Activated naive CD4-positive, alpha-beta T cell treated with anti-CD3 and anti-CD28 coated beads for 36 hours (primary cell): ENCODE results near the gene C1orf21. TPM values are rescaled to one million over a fixed set of nuclear protein-coding genes. Genes with fewer than 3 reads are reported as not detected.

Experiments
- CTCF ChIA-PET: fragments of 350-600 bp; sonication (Branson Sonifier 250); formaldehyde crosslinking; loops from one replicate; lab custom pipeline; 2021; ENCODE audit warnings: antibody characterized with exemption; lab: Charles Lee
- DNase-seq: peaks from one replicate; pipeline ENCODE4 v3.0.0-alpha.2; 2020
- H3K27ac Mint-ChIP-seq: one replicate; pipeline ENCODE4 v1.8.0; 2021; ENCODE audit warnings: mild to moderate bottlenecking, mixed read lengths
- H3K27me3 Mint-ChIP-seq: one replicate; pipeline ENCODE4 v1.8.0; 2021; ENCODE audit warnings: low read depth, mixed read lengths
- H3K36me3 Mint-ChIP-seq: one replicate; pipeline ENCODE4 v1.8.0; 2021; ENCODE audit warnings: low read depth, mixed read lengths
- H3K4me1 Mint-ChIP-seq: one replicate; pipeline ENCODE4 v1.8.0; 2021; ENCODE audit warnings: low read depth, mixed read lengths
- H3K4me3 Mint-ChIP-seq: one replicate; pipeline ENCODE4 v1.8.0; 2021; ENCODE audit warnings: mild to moderate bottlenecking, moderate library complexity, mixed read lengths
- H3K9me3 Mint-ChIP-seq: one replicate; pipeline ENCODE4 v1.8.0; 2021; ENCODE audit warnings: mixed read lengths
- intact Hi-C: fragments of 100-400 bp; cut with micrococcal nuclease; formaldehyde crosslinking; loops from one replicate; pipeline ENCODE4 v1.15.1; 2023
- total RNA-seq, 2 experiments: library from RNA; stranded (reverse); gene quantifications; one replicate each; pipeline ENCODE4 v1.2.3, GENCODE V29; 2021

Gene C1orf21
- total RNA-seq, 2 experiments from 2014 or later, result 1.2 to 1.4 TPM

- Mint-ChIP-seq H3K27me3 (peaks cover 7% of the 10 kb centered on the region), H3K27ac (no peak overlapping the region), H3K9me3 (peaks cover 6% of the 10 kb centered on the region), H3K36me3 (no peaks in the 10 kb centered on the region), H3K4me3 (no peak overlapping the region), H3K4me1 (no peaks in the 10 kb centered on the region)
- CTCF ChIA-PET, result no interaction called here
- intact Hi-C loops, result no loop called here
- DNase-seq, result no peak
Observed at GRCh38 chr1:184539580-184539979, 152.8 kb downstream of the C1orf21 start.

- H3K4me3 Mint-ChIP-seq, result no peak overlapping the region
- CTCF ChIA-PET, result no interaction called here
- no peak overlapping the region for H3K27ac Mint-ChIP-seq
- DNase-seq, result no peak
- H3K27me3 Mint-ChIP-seq, result peaks cover 2% of the 10 kb centered on the region
- H3K4me1 Mint-ChIP-seq, result no peaks in the 10 kb centered on the region
- no peaks in the 10 kb centered on the region for H3K9me3 Mint-ChIP-seq
- H3K36me3 Mint-ChIP-seq, result no peaks in the 10 kb centered on the region
- intact Hi-C loops, result no loop called here
Observed at GRCh38 chr1:184541537-184542152, 154.8 kb downstream of the C1orf21 start.

DNA sequence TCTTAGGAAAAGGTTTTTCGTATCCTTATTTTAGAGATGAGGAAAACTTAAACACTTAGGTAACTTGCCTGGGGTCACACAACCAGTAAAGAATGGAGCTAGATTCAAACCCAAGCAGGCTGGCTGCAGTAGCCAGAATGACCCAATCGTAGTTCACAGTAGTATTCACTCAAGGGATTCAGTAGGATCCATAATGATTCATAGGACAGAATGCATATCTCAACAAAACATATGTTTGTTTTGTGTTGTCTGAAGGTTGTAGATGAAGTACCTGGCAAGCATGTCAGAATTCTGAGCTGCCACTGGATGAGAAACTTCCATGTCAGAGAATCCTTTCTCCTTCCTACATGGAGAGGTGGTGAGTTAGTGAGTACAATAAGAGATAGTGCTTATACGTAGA, 155.5 kb downstream of the C1orf21 start:
- intact Hi-C loops, result no loop called here
- H3K27me3 Mint-ChIP-seq, result peaks cover 2% of the 10 kb centered on the region
- DNase-seq, result no peak
- no peaks in the 10 kb centered on the region for H3K4me1 Mint-ChIP-seq
- H3K4me3 Mint-ChIP-seq, result no peak overlapping the region
- H3K27ac Mint-ChIP-seq, result no peak overlapping the region
- CTCF ChIA-PET, result no interaction called here
- no peaks in the 10 kb centered on the region for H3K9me3 Mint-ChIP-seq
- H3K36me3 Mint-ChIP-seq, result no peaks in the 10 kb centered on the region

GRCh38 chr1:184545601-184546000, 158.8 kb downstream of the C1orf21 start:
- Mint-ChIP-seq H3K27me3 (peaks cover 2% of the 10 kb centered on the region), H3K9me3 (no peaks in the 10 kb centered on the region), H3K36me3 (no peaks in the 10 kb centered on the region), H3K4me1 (no peaks in the 10 kb centered on the region), H3K4me3 (no peak overlapping the region), H3K27ac (no peak overlapping the region)
- CTCF ChIA-PET, result no interaction called here
- DNase-seq, result no peak
- intact Hi-C loops, result no loop called here

GRCh38 chr1:184552446-184552845, 165.6 kb downstream of the C1orf21 start:
- CTCF ChIA-PET, result no interaction called here
- no peaks in the 10 kb centered on the region for H3K4me1 Mint-ChIP-seq
- no peak for DNase-seq

GRCh38 chr1:184553845-184554244, 167.0 kb downstream of the C1orf21 start:
- no peaks in the 10 kb centered on the region for H3K9me3 Mint-ChIP-seq
- intact Hi-C loops, result no loop called here

More at GRCh38 chr1:184552446-184552845, 165.6 kb downstream of the C1orf21 start:
- Mint-ChIP-seq H3K27ac (no peak overlapping the region), H3K9me3 (no peaks in the 10 kb centered on the region), H3K36me3 (no peaks in the 10 kb centered on the region), H3K4me3 (no peak overlapping the region), H3K27me3 (peaks cover 3% of the 10 kb centered on the region)
- intact Hi-C loops, result no loop called here

DNA sequence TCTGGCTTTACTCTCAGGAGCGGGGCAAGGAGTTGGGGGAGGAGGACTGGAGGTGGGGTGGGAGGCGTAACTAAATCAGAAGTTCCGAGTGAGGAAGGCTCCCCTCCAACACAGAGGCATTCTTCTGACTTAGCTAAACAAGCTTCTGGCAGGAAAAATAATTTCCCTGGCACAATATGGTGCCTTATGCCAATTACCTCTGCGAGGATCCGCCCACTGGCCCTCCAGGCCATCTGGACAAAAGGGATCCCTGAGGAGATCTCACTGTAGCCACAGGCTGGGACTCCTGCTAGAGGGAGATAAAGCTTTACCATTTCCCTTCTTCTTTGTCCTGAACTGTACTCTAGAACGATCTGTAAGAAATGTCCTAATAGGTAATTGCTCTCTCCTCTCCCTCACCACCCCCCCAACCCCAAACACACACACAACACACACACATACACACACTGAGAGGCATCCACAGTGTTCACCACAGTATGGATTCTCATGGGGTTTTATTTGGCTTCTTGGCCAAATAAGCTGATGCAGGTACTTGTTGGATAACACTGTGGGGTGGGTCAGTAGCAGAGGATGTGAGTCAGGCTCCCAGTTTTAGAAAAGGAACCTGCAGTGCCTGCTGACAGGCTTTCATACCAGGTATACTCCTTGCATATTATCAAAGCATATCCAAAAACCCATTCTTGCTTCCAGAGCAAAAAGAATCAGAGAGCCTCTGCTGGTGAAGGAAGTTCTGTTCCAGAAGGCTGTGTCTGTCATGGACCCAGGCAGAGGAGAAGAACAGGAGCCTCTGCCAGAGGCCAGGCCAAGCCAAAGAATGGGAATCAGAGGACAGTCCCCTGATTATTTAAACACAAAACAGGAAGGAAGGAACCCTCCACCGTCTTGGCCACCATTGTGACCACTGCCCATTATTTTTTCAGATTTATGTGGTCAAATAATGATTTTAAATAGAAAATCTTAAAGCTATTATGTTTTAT, 169.1 kb downstream of the C1orf21 start:
- no peak for DNase-seq
- H3K4me1 Mint-ChIP-seq, result no peaks in the 10 kb centered on the region
- H3K9me3 Mint-ChIP-seq, result no peaks in the 10 kb centered on the region
- H3K27ac Mint-ChIP-seq, result no peak overlapping the region
- intact Hi-C loops, result no loop called here
- no peaks in the 10 kb centered on the region for H3K36me3 Mint-ChIP-seq
- peaks cover 8% of the 10 kb centered on the region for H3K27me3 Mint-ChIP-seq
- CTCF ChIA-PET, result no interaction called here
- no peak overlapping the region for H3K4me3 Mint-ChIP-seq

More at GRCh38 chr1:184553845-184554244, 167.0 kb downstream of the C1orf21 start:
- no peaks in the 10 kb centered on the region for H3K36me3 Mint-ChIP-seq
- H3K27ac Mint-ChIP-seq, result no peak overlapping the region
- peaks cover 8% of the 10 kb centered on the region for H3K27me3 Mint-ChIP-seq
- H3K4me3 Mint-ChIP-seq, result no peak overlapping the region
- DNase-seq, result no peak
- CTCF ChIA-PET, result no interaction called here
- no peaks in the 10 kb centered on the region for H3K4me1 Mint-ChIP-seq

- H3K36me3 Mint-ChIP-seq, result no peaks in the 10 kb centered on the region
- no peak for DNase-seq
- no peak overlapping the region for H3K4me3 Mint-ChIP-seq
- intact Hi-C loops, result no loop called here
- CTCF ChIA-PET, result no interaction called here
- H3K9me3 Mint-ChIP-seq, result no peaks in the 10 kb centered on the region
- no peak overlapping the region for H3K27ac Mint-ChIP-seq
- H3K4me1 Mint-ChIP-seq, result no peaks in the 10 kb centered on the region
- peaks cover 8% of the 10 kb centered on the region for H3K27me3 Mint-ChIP-seq
Observed at GRCh38 chr1:184556665-184557064, 169.8 kb downstream of the C1orf21 start.

GRCh38 chr1:184557423-184558347, 170.9 kb downstream of the C1orf21 start:
- Mint-ChIP-seq H3K9me3 (no peaks in the 10 kb centered on the region), H3K27me3 (peaks cover 8% of the 10 kb centered on the region), H3K4me3 (no peak overlapping the region), H3K4me1 (no peaks in the 10 kb centered on the region), H3K27ac (no peak overlapping the region), H3K36me3 (no peaks in the 10 kb centered on the region)
- CTCF ChIA-PET, result no interaction called here
- intact Hi-C loops, result no loop called here
- DNase-seq, result no peak

GRCh38 chr1:184558691-184559090, 171.9 kb downstream of the C1orf21 start:
- Mint-ChIP-seq H3K27ac (no peak overlapping the region), H3K36me3 (no peaks in the 10 kb centered on the region), H3K4me3 (no peak overlapping the region), H3K4me1 (no peaks in the 10 kb centered on the region), H3K9me3 (no peaks in the 10 kb centered on the region), H3K27me3 (peaks cover 4% of the 10 kb centered on the region)
- intact Hi-C loops, result no loop called here
- no peak for DNase-seq
- CTCF ChIA-PET, result no interaction called here

DNA sequence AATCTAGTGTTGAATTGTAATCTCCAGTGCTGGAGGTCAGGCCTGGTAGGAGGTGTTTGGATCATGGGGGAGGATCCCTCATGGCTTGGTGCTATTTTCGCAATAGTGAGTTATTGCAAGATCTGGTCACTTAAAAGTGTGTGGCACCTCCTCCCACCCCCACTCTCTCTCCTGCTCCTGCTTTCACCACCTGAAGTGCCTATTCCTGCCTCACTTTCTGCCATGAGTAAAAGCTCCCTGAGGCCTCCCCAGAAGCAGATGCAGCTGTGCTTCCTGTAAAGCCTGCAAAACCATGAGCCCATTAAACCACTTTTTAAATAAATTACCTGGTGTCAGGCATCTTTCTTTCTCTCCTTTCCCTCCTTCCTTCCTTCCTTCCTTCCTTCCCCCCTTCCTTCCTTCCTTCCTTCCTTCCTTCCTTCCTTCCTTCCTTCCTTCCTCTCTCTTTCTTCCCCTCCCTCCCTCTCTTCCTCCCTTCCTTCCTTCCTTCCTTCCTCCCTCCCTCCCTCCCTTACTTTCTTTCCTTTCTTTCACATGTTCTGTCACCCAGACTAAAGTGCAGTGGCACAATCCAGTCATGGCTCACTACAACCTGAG, 172.4 kb downstream of the C1orf21 start:
- DNase-seq, result no peak
- Mint-ChIP-seq H3K4me1 (no peaks in the 10 kb centered on the region), H3K27me3 (peaks cover 4% of the 10 kb centered on the region), H3K27ac (no peak overlapping the region), H3K36me3 (no peaks in the 10 kb centered on the region), H3K9me3 (no peaks in the 10 kb centered on the region), H3K4me3 (no peak overlapping the region)
- intact Hi-C loops, result no loop called here
- CTCF ChIA-PET, result no interaction called here

DNA sequence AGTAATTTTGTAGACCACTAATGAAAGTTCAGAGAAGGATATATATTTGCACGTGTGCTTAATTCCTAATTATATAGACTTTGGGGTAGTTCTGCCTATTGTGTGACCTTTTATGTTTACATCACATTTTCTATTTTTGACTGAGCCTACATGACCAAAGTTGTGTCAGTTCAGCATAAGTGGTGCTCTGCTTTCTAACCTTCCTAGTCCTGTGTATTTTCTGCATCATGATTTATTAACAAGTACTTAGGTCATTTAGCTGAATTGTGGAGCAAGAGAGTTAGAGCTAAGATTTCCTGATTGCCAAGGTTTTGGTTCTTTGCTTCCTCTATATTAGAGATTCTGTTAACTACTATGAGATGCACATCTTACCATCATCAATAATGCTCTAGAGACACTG, 176.0 kb downstream of the C1orf21 start:
- intact Hi-C loops, result loop anchor here (5.0 kb wide), 1 partner anchor 486 kb away; no protein-coding TSS in a partner anchor
- H3K36me3 Mint-ChIP-seq, result no peaks in the 10 kb centered on the region
- no peaks in the 10 kb centered on the region for H3K4me1 Mint-ChIP-seq
- CTCF ChIA-PET, result no interaction called here
- H3K9me3 Mint-ChIP-seq, result no peaks in the 10 kb centered on the region
- H3K27me3 Mint-ChIP-seq, result peaks cover 9% of the 10 kb centered on the region
- no peak overlapping the region for H3K27ac Mint-ChIP-seq
- no peak for DNase-seq
- no peak overlapping the region for H3K4me3 Mint-ChIP-seq
